ENCODE results near the gene ATP11A.
A peak's percentile ranks its signal among the peaks of the same experiment; 100 is the strongest.
"Not testable (repeated sequence)": the region's sequence is repeated elsewhere in the genome, so short reads cannot be mapped to it uniquely, and the experiment has no call there.

ATP11A gene

GRCh38 chr13:112857914-112858490 is 168.2 kb downstream of the ATP11A start:
- no peak for DNase-seq (ENCODE audit: low read depth in 2 of 2)

GRCh38 chr13:112859128-112859816 is 169.4 kb downstream of the ATP11A start:
- DNase-seq (ENCODE audit: low read depth in 2 of 2), result no peak

- DNase-seq (ENCODE audit: low read depth in 2 of 2), result no peak
Measured at GRCh38 chr13:112859817-112860190, 170.0 kb downstream of the ATP11A start.

- DNase-seq (ENCODE audit: low read depth in 2 of 2), result no peak
Measured at GRCh38 chr13:112861876-112862615, 172.2 kb downstream of the ATP11A start.

GRCh38 chr13:112863356-112863755 is 173.5 kb downstream of the ATP11A start:
- not testable (repeated sequence) for DNase-seq (ENCODE audit: low read depth in 2 of 2)

- not testable (repeated sequence) for DNase-seq (ENCODE audit: low read depth in 2 of 2)
Measured at GRCh38 chr13:112865478-112865877, 175.6 kb downstream of the ATP11A start.

GRCh38 chr13:112867301-112867711 is 177.5 kb downstream of the ATP11A start:
- DNase-seq (ENCODE audit: low read depth in 2 of 2), result no peak

GRCh38 chr13:112868308-112868707 is 178.5 kb downstream of the ATP11A start:
- no peak for DNase-seq (ENCODE audit: low read depth in 2 of 2)

- no peak for DNase-seq (ENCODE audit: low read depth in 2 of 2)
Measured at GRCh38 chr13:112869202-112870050, 179.6 kb downstream of the ATP11A start.

GRCh38 chr13:112870051-112870331 is 180.2 kb downstream of the ATP11A start:
- DNase-seq (ENCODE audit: low read depth in 2 of 2), result no peak

- DNase-seq (ENCODE audit: low read depth in 2 of 2), result no peak
Measured at GRCh38 chr13:112870737-112871287, 181.0 kb downstream of the ATP11A start.

- no peak for DNase-seq (ENCODE audit: low read depth in 2 of 2)
Measured at GRCh38 chr13:112871742-112872141, 181.9 kb downstream of the ATP11A start.

- DNase-seq (ENCODE audit: low read depth in 2 of 2), result not testable (repeated sequence)
Measured at GRCh38 chr13:112872657-112873631, 183.1 kb downstream of the ATP11A start.

- DNase-seq (ENCODE audit: low read depth in 2 of 2), result peak; percentile 33 to 57
Measured at GRCh38 chr13:112873851-112874750, 184.3 kb downstream of the ATP11A start.

- DNase-seq (ENCODE audit: low read depth in 2 of 2), result no peak
Measured at GRCh38 chr13:112874751-112875300, 185.0 kb downstream of the ATP11A start.

GRCh38 chr13:112875627-112876026 is 185.8 kb downstream of the ATP11A start:
- no peak for DNase-seq (ENCODE audit: low read depth in 2 of 2)

GRCh38 chr13:112876305-112877000 is 186.6 kb downstream of the ATP11A start:
- no peak for DNase-seq (ENCODE audit: low read depth in 2 of 2)

- no peak for DNase-seq (ENCODE audit: low read depth in 2 of 2)
Measured at GRCh38 chr13:112877066-112877465, 187.2 kb downstream of the ATP11A start.

- no peak for DNase-seq (ENCODE audit: low read depth in 2 of 2)
Measured at GRCh38 chr13:112877539-112877938, 187.7 kb downstream of the ATP11A start.

All from stimulated activated CD8-positive, alpha-beta memory T cell treated with anti-CD3 and anti-CD28 coated beads, Interleukin-2, amount 100 ng/mL, for 1 hour (primary cell).